SKM-1 (cell line): ENCODE data around the gene IL9R.
"Not testable (repeated sequence)": the region's sequence is repeated elsewhere in the genome, so short reads cannot be mapped to it uniquely, and the experiment has no call there.

Experiments used
- DNase-seq: peaks from one replicate; lab custom pipeline; 2025; ENCODE audit not compliant: unreplicated experiment; lab: John Stamatoyannopoulos, UW

The IL9R gene, protein sequence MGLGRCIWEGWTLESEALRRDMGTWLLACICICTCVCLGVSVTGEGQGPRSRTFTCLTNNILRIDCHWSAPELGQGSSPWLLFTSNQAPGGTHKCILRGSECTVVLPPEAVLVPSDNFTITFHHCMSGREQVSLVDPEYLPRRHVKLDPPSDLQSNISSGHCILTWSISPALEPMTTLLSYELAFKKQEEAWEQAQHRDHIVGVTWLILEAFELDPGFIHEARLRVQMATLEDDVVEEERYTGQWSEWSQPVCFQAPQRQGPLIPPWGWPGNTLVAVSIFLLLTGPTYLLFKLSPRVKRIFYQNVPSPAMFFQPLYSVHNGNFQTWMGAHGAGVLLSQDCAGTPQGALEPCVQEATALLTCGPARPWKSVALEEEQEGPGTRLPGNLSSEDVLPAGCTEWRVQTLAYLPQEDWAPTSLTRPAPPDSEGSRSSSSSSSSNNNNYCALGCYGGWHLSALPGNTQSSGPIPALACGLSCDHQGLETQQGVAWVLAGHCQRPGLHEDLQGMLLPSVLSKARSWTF

DNA sequence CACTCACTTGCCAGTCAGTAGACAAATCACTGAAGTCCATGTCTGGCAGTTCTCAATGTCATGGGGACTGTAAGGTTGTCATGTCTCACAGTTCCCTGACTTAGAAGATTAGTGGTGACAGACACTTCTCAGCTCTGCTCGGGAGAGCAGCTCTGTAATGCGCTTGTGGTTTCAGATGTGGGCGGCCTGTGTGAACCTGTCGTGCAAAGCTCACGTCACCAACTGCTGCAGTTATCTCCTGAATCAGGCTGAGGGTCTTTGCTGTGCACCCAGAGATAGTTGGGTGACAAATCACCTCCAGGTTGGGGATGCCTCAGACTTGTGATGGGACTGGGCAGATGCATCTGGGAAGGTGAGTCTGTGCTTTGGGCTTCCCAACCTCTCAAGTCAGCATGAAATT, at the start of gene IL9R:
Gene IL9R (plus strand): TSS at position 261 of the 400 bp plus-strand sequence. CDS start 64 bp downstream, at position 325.
- DNase-seq: no peak

DNA sequence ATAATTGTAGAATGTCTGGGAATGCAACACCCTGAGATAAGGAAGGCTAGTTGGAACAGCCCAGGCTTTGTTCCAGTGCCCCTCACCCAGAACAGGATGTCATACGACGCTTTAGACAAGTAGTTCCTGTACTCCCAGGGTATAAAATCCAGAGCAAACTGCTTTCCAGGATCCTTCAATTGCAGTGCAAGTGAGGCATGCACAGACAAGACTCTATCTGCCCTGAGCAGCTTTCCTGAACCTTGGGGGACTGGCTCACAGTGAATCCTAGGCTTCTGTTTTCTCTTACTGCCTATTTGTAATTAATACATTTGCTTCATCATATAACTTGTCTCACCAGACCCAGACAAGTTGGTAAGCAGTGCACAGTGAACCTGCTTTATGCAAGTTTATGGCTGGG, 48.4 kb upstream of the IL9R start:
- no peak for DNase-seq

DNA sequence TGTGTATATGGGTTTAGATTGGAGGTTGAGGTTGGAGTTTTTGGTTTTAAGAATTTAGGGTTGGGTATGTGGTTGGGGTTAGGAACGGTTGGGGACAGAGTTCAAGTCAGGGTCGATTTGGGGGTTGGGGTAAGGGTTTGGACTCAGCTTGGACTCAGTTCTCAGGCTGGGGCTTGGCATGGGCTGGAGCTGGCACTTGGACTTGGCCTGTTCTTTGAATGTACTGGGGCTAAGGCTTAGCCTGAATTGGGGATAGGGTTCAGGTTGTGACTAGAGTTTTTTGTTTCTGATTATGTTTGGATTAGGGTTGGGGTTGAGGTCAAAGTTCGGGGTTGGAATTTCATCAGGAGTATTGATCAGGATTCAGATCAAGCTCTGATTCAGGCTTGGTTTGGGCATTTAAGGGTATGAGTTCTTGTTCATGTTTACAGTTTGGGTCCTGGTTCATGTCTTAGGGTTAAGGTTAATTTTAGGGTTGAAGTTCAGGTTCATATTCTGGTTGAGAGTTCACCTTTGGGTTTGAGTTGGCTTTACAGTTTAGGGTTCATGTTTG, 46.2 kb upstream of the IL9R start:
- DNase-seq: no peak

- no peak for DNase-seq
Observed at GRCh38 chrX:155953055-155953454, 44.4 kb upstream of the IL9R start.

DNA sequence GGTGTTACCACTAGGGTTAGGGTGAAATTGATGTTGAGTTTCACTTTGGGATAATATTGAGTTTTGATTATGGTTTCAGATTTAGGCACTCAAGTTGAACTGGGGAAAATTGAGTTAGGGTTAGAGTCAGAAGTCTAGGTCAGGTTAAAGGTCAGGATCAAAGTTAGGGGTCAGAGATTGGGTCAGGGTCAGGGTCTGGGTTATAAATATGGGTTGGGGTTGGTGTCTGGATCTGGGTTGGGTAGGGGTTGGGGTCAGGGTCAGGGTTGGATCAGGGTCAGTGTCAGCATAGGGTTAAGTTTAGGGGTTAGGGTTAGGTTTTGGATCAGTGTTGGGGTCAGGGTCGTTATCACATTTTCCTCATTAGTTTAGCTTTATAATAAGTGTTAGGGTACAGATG, 42.7 kb upstream of the IL9R start:
- no peak for DNase-seq

- DNase-seq: no peak
Observed at GRCh38 chrX:155956099-155956498, 41.4 kb upstream of the IL9R start.

GRCh38 chrX:155956649-155957048, 40.8 kb upstream of the IL9R start:
- no peak for DNase-seq

- DNase-seq: no peak
Observed at GRCh38 chrX:155957843-155958242, 39.7 kb upstream of the IL9R start.

DNA sequence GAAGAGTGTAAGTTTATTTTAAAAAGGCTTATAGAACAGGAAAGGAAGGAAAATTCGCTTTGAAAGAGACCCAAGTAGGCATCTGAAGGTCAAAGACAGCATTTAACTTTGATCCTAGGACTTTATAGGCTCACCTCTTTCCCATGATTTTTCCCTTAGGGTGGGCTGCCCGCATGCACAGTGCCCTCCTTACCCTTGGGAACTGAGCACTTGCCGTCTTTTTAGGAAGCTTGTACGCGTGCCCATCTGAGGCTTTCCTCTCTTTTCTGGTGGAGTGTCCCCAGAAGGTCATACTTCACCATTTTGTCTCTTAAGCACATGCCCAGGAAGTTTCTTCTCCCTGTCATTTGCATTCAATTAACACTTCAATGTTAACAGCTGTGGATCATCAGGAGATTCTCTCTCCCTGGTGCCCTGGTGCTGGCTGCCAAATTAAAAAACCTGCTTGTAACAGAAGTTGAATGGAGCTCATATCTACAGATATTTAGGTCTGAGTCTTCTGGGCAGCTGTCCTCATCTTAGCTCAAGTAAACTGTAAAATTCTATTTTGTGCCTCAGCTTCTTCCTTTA, 38.4 kb upstream of the IL9R start:
- DNase-seq: no peak

- no peak for DNase-seq
Observed at GRCh38 chrX:155962906-155963305, 34.6 kb upstream of the IL9R start.

DNA sequence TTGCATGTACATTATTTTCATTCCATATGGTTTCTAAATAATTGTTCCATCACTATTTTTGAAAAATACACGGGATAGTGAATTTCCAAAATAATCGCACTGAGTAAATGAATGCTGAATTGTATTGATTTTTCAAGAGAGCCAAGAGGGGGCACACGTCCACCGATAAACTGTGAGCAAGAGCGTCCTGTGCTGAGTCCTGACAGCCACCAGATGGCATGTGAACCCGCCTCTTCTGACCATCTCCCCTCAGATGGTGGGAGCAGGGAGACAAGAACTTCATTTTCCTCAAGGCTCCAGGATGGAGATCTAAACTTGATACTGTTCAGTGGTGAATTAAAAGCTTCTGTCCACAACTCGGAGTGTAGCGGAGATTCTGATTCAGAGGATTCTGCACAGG, 30.6 kb upstream of the IL9R start:
- DNase-seq: peak; percentile 10

GRCh38 chrX:155967653-155968325, 29.7 kb upstream of the IL9R start:
- DNase-seq: no peak

GRCh38 chrX:155968326-155968661, 29.2 kb upstream of the IL9R start:
- no peak for DNase-seq

GRCh38 chrX:155968791-155969190, 28.7 kb upstream of the IL9R start:
- no peak for DNase-seq

- DNase-seq: not testable (repeated sequence)
Observed at GRCh38 chrX:155971658-155972057, 25.8 kb upstream of the IL9R start.

DNA sequence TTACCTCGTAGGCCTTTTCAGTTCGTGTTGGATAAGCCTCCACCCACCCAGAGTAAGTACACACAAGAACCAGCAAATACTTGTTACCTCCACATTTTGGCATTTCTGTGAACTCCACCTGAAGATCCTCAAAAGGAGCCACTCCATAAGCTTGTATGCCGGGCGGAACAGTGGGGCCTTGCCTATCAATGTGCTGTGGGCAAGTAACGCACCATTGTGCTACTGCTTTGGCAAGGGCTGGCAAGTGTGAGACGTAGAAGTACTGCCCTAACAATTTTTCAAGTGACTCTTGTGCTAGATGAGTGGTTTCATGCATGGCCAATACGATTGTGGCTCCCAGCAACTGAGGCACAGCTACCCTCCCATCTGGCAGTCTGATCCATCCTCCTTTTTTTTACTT, 25.3 kb upstream of the IL9R start:
- not testable (repeated sequence) for DNase-seq

- DNase-seq: no peak
Observed at GRCh38 chrX:155983326-155983725, 14.2 kb upstream of the IL9R start.

GRCh38 chrX:155985208-155985607, 12.3 kb upstream of the IL9R start:
- DNase-seq: no peak

DNA sequence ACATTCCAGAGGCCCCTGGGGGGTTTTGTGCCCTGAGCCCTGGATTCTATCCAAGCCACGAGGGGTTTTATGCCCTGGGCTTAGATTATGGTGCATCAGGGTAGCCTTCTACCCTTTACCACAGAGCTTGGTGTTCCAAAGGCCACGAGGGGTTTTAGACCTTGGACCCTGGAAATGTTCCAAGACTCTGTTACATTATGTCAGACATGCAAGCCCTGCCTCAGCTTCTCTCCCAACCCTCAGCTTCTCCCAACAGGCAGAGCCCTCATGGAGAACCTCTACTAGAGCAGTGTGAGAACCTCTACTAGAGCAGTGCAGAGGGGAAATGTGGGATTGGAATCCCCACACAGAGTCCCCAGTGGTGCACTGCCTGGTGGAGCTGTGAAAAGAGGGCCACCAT, 10.5 kb upstream of the IL9R start:
- not testable (repeated sequence) for DNase-seq

DNA sequence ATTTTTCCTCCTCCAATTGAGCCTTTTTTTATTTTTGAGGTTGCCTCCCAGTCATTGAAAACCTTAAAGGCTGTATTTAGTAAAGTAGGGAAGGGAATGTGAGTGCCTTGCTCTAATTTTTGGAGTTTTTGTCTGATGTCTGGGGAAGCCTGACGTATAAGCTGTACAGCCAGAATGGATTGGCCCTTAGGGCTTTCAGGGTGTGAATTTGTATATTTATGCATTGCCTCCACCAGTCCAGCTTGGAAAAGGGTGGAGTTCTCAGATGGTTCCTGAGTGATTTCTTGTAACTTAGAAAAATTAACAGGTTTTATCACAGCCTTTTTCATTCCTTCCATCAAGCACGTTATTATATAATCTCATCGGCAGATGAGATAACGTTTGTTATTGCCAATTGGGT, 8.6 kb upstream of the IL9R start:
- no peak for DNase-seq

DNA sequence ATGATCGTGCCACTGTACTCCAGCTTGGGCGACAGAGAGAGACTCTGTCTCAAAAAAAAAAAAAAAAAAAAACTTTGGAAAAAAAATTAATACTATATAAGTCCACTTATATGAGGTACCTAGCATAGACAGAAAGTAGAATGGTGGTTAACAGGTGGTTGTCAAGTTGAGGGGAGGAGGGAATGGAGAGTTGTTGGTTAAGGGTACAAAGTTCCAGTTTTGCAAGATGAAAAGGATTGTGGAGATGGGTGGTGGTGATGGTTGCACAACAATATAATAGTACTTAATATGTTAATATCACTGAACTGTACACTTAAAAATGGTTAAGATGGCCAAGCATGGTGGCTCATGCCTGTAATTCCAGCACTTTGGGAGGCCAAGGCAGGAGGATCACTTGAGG, 4.1 kb upstream of the IL9R start:
- DNase-seq: no peak
